ENCODE measurements around the gene ATP6V1F. TPM values are rescaled to one million over a fixed set of nuclear protein-coding genes. Genes with fewer than 3 reads are reported as not detected.

Gene ATP6V1F
- total RNA-seq, 3 donors from 2014 or later (not counting 1 experiment from before 2014, with no cell fraction given) = 82.9 to 98.0 (median 94.3) TPM

- H3K27me3 Mint-ChIP-seq (ENCODE audit: low read depth in 2 of 2) = peaks cover 0 to 7% of the 10 kb centered on the region in 2 donors
- DNase-seq (no peak), ATAC-seq (no peak)
- no peak for TF ChIP-seq CTCF (IDR thresholded peaks at IDR 0.05)
- H3K9me3 ChIP-seq (ENCODE audit: control insufficient read depth, insufficient read depth, low read length) = no peaks in the 10 kb centered on the region
- H3K27me3 ChIP-seq (ENCODE audit: control insufficient read depth, insufficient read depth, low read length) = peaks cover 12% of the 10 kb centered on the region
- no peaks in the 10 kb centered on the region for H3K4me1 Mint-ChIP-seq
- H3K36me3 ChIP-seq (ENCODE audit: control insufficient read depth, insufficient read depth, low read length) = no peaks in the 10 kb centered on the region
- peaks cover 4% of the 10 kb centered on the region for H3K4me1 ChIP-seq (ENCODE audit: control insufficient read depth, insufficient read depth, low read length)
- no peak overlapping the region for H3K4me3 Mint-ChIP-seq
- no peak overlapping the region for H3K4me3 ChIP-seq (ENCODE audit: low read length)
- intact Hi-C loops (cut with micrococcal nuclease) = no loop called here
- no peaks in the 10 kb centered on the region for H3K9me3 Mint-ChIP-seq
- no peak overlapping the region for H3K27ac ChIP-seq (ENCODE audit: low read length)
- no peak overlapping the region for H3K27ac Mint-ChIP-seq
- WGBS (ENCODE audit: insufficient coverage) = 91% methylated on average over 19 of the region's 23 CpGs
- no peaks in the 10 kb centered on the region for H3K36me3 Mint-ChIP-seq
Measured at GRCh38 chr7:128893251-128894100, 30.8 kb downstream of the ATP6V1F start.

GRCh38 chr7:128894101-128894440 lies 31.4 kb downstream of the ATP6V1F start:
- WGBS (ENCODE audit: insufficient coverage) = 92% methylated on average over 4 of the region's 6 CpGs
- no peaks in the 10 kb centered on the region for H3K36me3 Mint-ChIP-seq
- Histone ChIP-seq H3K27me3 (ENCODE audit: control insufficient read depth, insufficient read depth, low read length) (peaks cover 10% of the 10 kb centered on the region), H3K9me3 (ENCODE audit: control insufficient read depth, insufficient read depth, low read length) (no peaks in the 10 kb centered on the region), H3K4me1 (ENCODE audit: control insufficient read depth, insufficient read depth, low read length) (peaks cover 4% of the 10 kb centered on the region), H3K36me3 (ENCODE audit: control insufficient read depth, insufficient read depth, low read length) (no peaks in the 10 kb centered on the region), H3K27ac (ENCODE audit: low read length) (no peak overlapping the region), H3K4me3 (ENCODE audit: low read length) (no peak overlapping the region)
- H3K9me3 Mint-ChIP-seq = no peaks in the 10 kb centered on the region
- ATAC-seq (no peak), DNase-seq (no peak)
- H3K4me1 Mint-ChIP-seq = no peaks in the 10 kb centered on the region
- no peak overlapping the region for H3K4me3 Mint-ChIP-seq
- no peak for TF ChIP-seq CTCF (IDR thresholded peaks at IDR 0.05)
- no peak overlapping the region for H3K27ac Mint-ChIP-seq
- intact Hi-C loops (cut with micrococcal nuclease) = no loop called here
- peaks cover 0 to 7% of the 10 kb centered on the region in 2 donors for H3K27me3 Mint-ChIP-seq (ENCODE audit: low read depth in 2 of 2)

GRCh38 chr7:128895320-128895719 lies 32.7 kb downstream of the ATP6V1F start:
- intact Hi-C loops (cut with micrococcal nuclease) = no loop called here
- Mint-ChIP-seq H3K4me1 (no peaks in the 10 kb centered on the region), H3K36me3 (no peaks in the 10 kb centered on the region), H3K27ac (no peak overlapping the region), H3K27me3 (ENCODE audit: low read depth in 2 of 2) (peaks cover 0 to 4% of the 10 kb centered on the region in 2 donors), H3K4me3 (no peak overlapping the region), H3K9me3 (no peaks in the 10 kb centered on the region)
- Histone ChIP-seq H3K9me3 (ENCODE audit: control insufficient read depth, insufficient read depth, low read length) (no peaks in the 10 kb centered on the region), H3K4me1 (ENCODE audit: control insufficient read depth, insufficient read depth, low read length) (peaks cover 4% of the 10 kb centered on the region), H3K27me3 (ENCODE audit: control insufficient read depth, insufficient read depth, low read length) (peaks cover 7% of the 10 kb centered on the region), H3K36me3 (ENCODE audit: control insufficient read depth, insufficient read depth, low read length) (no peaks in the 10 kb centered on the region), H3K27ac (ENCODE audit: low read length) (no peak overlapping the region), H3K4me3 (ENCODE audit: low read length) (no peak overlapping the region)
- WGBS (ENCODE audit: insufficient coverage) = 93% methylated on average over 3 of the region's 3 CpGs
- DNase-seq (no peak), ATAC-seq (no peak)
- no peak for TF ChIP-seq CTCF (IDR thresholded peaks at IDR 0.05)

GRCh38 chr7:128899392-128899791 lies 36.7 kb downstream of the ATP6V1F start:
- ATAC-seq (no peak), DNase-seq (no peak)
- Histone ChIP-seq H3K27me3 (ENCODE audit: control insufficient read depth, insufficient read depth, low read length) (no peaks in the 10 kb centered on the region), H3K9me3 (ENCODE audit: control insufficient read depth, insufficient read depth, low read length) (no peaks in the 10 kb centered on the region), H3K4me3 (ENCODE audit: low read length) (no peak overlapping the region), H3K36me3 (ENCODE audit: control insufficient read depth, insufficient read depth, low read length) (no peaks in the 10 kb centered on the region), H3K4me1 (ENCODE audit: control insufficient read depth, insufficient read depth, low read length) (peaks cover 2% of the 10 kb centered on the region), H3K27ac (ENCODE audit: low read length) (no peak overlapping the region)
- Mint-ChIP-seq H3K27ac (no peak overlapping the region), H3K27me3 (ENCODE audit: low read depth in 2 of 2) (peaks cover 7 to 20% of the 10 kb centered on the region in 2 donors), H3K36me3 (no peaks in the 10 kb centered on the region), H3K4me1 (no peaks in the 10 kb centered on the region), H3K9me3 (no peaks in the 10 kb centered on the region), H3K4me3 (no peak overlapping the region)
- TF ChIP-seq CTCF (IDR thresholded peaks at IDR 0.05) = no peak
- intact Hi-C loops (cut with micrococcal nuclease) = no loop called here
